Endothelial cell of umbilical vein (primary cell): ENCODE data around the gene CEP128.

Experiments
- CTCF ChIP-seq, 2 donors: IDR thresholded peaks; 1 replicate in 1 of 2; 2 replicates in 1 of 2; pipeline ENCODE4 v1.5.1; 2011; ENCODE audit warnings: low read length in 2 of 2, mild to moderate bottlenecking in 2 of 2, moderate library complexity in 2 of 2, control low read depth in 1 of 2, inconsistent platforms in 1 of 2, low read depth in 1 of 2; ENCODE audit not compliant: insufficient read depth in 1 of 2; ENCODE audit errors: extremely low read depth in 1 of 2
- EZH2 ChIP-seq: IDR thresholded peaks from 2 replicates; pipeline ENCODE4 v1.6.1; 2012; ENCODE audit warnings: borderline replicate concordance, low read depth, mild to moderate bottlenecking, moderate library complexity, low read length, inconsistent platforms; ENCODE audit not compliant: severe bottlenecking
- POLR2A ChIP-seq: IDR thresholded peaks from 2 replicates; pipeline ENCODE4 v1.6.1; 2012; ENCODE audit warnings: low read depth, mild to moderate bottlenecking, control low read depth, low read length
- POLR2AphosphoS5 ChIP-seq: IDR thresholded peaks from 2 replicates; pipeline ENCODE4 v1.6.1; 2012; ENCODE audit warnings: low read depth, mild to moderate bottlenecking, control low read depth, low read length, moderate library complexity; ENCODE audit not compliant: insufficient read depth

GRCh38 chr14:80930836-80931389 is 10.6 kb downstream of the CEP128 start:
- no peak for TF ChIP-seq CTCF (IDR thresholded peaks at IDR 0.05; ENCODE audit: extremely low read depth in 1 of 2, insufficient read depth in 1 of 2, low read depth in 1 of 2, low read length in 2 of 2)
- TF ChIP-seq POLR2A: no peak
- TF ChIP-seq POLR2AphosphoS5: no peak
- no peak for TF ChIP-seq EZH2
